SK-N-SH (cell line): ENCODE measurements around the gene ARHGAP8.

ENCODE experiments used
- MEF2A ChIP-seq: IDR thresholded peaks from 2 replicates; pipeline ENCODE4 v1.4.0; 2012; ENCODE audit warnings: low read depth, borderline replicate concordance
- POLR2AphosphoS5 ChIP-seq: IDR thresholded peaks from 2 replicates; pipeline ENCODE4 v1.6.1; 2012; ENCODE audit warnings: low read depth, low read length
- TF ChIP-seq, protein P1 (sequence below): fragments of 200-600 bp; sonication (generic); IDR thresholded peaks from 2 replicates; pipeline ENCODE4 v1.6.1; 2017; ENCODE audit warnings: antibody characterized with exemption, mild to moderate bottlenecking, moderate library complexity
- TF ChIP-seq, protein P2 (sequence below): fragments of 150-350 bp; IDR thresholded peaks from 2 replicates; pipeline ENCODE4 v1.6.1; 2017; ENCODE audit warnings: antibody characterized with exemption, low read length, low read depth, borderline replicate concordance

DNA sequence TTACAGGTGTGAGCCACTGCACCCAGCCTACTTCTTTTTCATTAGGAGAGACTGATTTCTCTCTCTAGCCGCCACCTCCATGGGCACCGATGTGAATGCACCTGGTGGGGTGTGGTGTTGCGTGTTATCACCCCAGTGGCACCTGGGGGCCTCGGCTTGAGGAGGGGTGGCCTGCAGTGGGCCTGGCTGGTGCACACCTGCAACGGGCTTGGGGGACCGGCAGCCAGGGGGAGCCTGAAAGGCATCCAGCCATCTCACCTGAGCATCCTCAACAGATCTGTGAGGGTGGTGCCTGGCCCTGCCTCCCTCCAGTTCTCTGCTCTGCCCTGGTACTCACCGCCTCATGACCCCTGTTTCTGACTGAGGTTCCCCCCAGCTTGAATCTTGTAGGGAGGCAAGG, 108.9 kb downstream of the ARHGAP8 start:
- TF ChIP-seq, protein P1, sequence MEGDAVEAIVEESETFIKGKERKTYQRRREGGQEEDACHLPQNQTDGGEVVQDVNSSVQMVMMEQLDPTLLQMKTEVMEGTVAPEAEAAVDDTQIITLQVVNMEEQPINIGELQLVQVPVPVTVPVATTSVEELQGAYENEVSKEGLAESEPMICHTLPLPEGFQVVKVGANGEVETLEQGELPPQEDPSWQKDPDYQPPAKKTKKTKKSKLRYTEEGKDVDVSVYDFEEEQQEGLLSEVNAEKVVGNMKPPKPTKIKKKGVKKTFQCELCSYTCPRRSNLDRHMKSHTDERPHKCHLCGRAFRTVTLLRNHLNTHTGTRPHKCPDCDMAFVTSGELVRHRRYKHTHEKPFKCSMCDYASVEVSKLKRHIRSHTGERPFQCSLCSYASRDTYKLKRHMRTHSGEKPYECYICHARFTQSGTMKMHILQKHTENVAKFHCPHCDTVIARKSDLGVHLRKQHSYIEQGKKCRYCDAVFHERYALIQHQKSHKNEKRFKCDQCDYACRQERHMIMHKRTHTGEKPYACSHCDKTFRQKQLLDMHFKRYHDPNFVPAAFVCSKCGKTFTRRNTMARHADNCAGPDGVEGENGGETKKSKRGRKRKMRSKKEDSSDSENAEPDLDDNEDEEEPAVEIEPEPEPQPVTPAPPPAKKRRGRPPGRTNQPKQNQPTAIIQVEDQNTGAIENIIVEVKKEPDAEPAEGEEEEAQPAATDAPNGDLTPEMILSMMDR, result no peak
- TF ChIP-seq POLR2AphosphoS5, result no peak
- no peak for TF ChIP-seq MEF2A
- TF ChIP-seq, protein P2, sequence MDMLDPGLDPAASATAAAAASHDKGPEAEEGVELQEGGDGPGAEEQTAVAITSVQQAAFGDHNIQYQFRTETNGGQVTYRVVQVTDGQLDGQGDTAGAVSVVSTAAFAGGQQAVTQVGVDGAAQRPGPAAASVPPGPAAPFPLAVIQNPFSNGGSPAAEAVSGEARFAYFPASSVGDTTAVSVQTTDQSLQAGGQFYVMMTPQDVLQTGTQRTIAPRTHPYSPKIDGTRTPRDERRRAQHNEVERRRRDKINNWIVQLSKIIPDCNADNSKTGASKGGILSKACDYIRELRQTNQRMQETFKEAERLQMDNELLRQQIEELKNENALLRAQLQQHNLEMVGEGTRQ, result no peak
